ENCODE measurements around the gene CCDC57. TPM values are rescaled to one million over a fixed set of nuclear protein-coding genes. Genes with fewer than 3 reads are reported as not detected.

CCDC57 gene
- total and polyA plus RNA-seq, 9 of the 15 experiments (the other 6 are each of a cell fraction or from before 2014, with no cell fraction given) = 0.83 to 36.2 (median 13.6) TPM

- TF ChIP-seq FOSL1 (tag; conservative IDR thresholded peaks at IDR 0.05) (0 out of 2 replicates have a peak, but pooled peaks have one; percentile 22), MYC (IDR thresholded peaks at IDR 0.05; ENCODE audit: low read depth, low read length) (peak; percentile 81), MYC (CRISPR knock-in tag; IDR thresholded peaks at IDR 0.05; ENCODE audit: borderline replicate concordance, low read depth) (no peak; the same call in 1 of the 2 replicates), E4F1 (CRISPR knock-in tag; IDR thresholded peaks at IDR 0.05; ENCODE audit: borderline replicate concordance) (no peak), SAP30 (IDR thresholded peaks at IDR 0.05; ENCODE audit: borderline replicate concordance, insufficient read depth, low read depth, low read length, poor library complexity, severe bottlenecking) (peak; percentile 13), ZNF175 (CRISPR knock-in tag; IDR thresholded peaks at IDR 0.05; ENCODE audit: low read depth) (peak; percentile 49; the same call in 1 of the 2 replicates), JUN (IDR thresholded peaks at IDR 0.05; ENCODE audit: borderline replicate concordance, low read depth, low read length) (peak; percentile 53; the same call in 1 of the 2 replicates), JUN (CRISPR knock-in tag; IDR thresholded peaks at IDR 0.05; ENCODE audit: borderline replicate concordance) (no peak), RB1 (IDR thresholded peaks at IDR 0.05; ENCODE audit: low read depth) (peak; percentile 99), ZNF263 (CRISPR knock-in tag; IDR thresholded peaks at IDR 0.05; ENCODE audit: borderline replicate concordance) (peak; percentile 62; the same call in 1 of the 2 replicates), NUFIP1 (IDR thresholded peaks at IDR 0.05; ENCODE audit: partially characterized antibody) (peak; percentile 72), SMAD4 (CRISPR knock-in tag; conservative IDR thresholded peaks at IDR 0.05) (peak; percentile 87), ERF (CRISPR knock-in tag; IDR thresholded peaks at IDR 0.05) (peak; percentile 92; the same call in 1 of the 2 replicates), MTA3 (IDR thresholded peaks at IDR 0.05; ENCODE audit: borderline replicate concordance) (peak; percentile 79; the same call in 1 of the 2 replicates), ZNF592 (IDR thresholded peaks at IDR 0.05) (peak; percentile 92), ZNF655 (CRISPR knock-in tag; IDR thresholded peaks at IDR 0.05) (no peak)
- TF ChIP-seq, protein P1, sequence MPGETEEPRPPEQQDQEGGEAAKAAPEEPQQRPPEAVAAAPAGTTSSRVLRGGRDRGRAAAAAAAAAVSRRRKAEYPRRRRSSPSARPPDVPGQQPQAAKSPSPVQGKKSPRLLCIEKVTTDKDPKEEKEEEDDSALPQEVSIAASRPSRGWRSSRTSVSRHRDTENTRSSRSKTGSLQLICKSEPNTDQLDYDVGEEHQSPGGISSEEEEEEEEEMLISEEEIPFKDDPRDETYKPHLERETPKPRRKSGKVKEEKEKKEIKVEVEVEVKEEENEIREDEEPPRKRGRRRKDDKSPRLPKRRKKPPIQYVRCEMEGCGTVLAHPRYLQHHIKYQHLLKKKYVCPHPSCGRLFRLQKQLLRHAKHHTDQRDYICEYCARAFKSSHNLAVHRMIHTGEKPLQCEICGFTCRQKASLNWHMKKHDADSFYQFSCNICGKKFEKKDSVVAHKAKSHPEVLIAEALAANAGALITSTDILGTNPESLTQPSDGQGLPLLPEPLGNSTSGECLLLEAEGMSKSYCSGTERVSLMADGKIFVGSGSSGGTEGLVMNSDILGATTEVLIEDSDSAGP (CRISPR knock-in tag; IDR thresholded peaks at IDR 0.05) = 0 out of 2 replicates have a peak, but pooled peaks have one; percentile 68
Observed at GRCh38 chr17:82065638-82066303, 146.9 kb downstream of the CCDC57 start, which contains the start of gene DUS1L (continued).
